ENCODE data around the gene CD69.

CD69 gene

GRCh38 chr12:9781360-9781759 is 20.7 kb upstream of the CD69 start:
- no peak for DNase-seq (ENCODE audit: low spot score)

GRCh38 chr12:9779209-9779608 is 18.5 kb upstream of the CD69 start:
- no peak for DNase-seq (ENCODE audit: low spot score)

GRCh38 chr12:9776781-9777180 is 16.1 kb upstream of the CD69 start:
- DNase-seq (ENCODE audit: low spot score): no peak

GRCh38 chr12:9773216-9773877 is 12.6 kb upstream of the CD69 start:
- no peak for DNase-seq (ENCODE audit: low spot score)

- DNase-seq (ENCODE audit: low spot score): no peak
Measured at GRCh38 chr12:9763025-9763424, 2.3 kb upstream of the CD69 start.

- DNase-seq (ENCODE audit: low spot score): no peak
Measured at GRCh38 chr12:9762369-9762768, 1.7 kb upstream of the CD69 start.

GRCh38 chr12:9761419-9761781 is 699 bp upstream of the CD69 start:
- DNase-seq (ENCODE audit: low spot score): no peak

- no peak for DNase-seq (ENCODE audit: low spot score)
Measured at GRCh38 chr12:9760120-9760519, 581 bp downstream of the CD69 start.

GRCh38 chr12:9759694-9760093 is 1.0 kb downstream of the CD69 start:
- DNase-seq (ENCODE audit: low spot score): no peak

- DNase-seq (ENCODE audit: low spot score): no peak
Measured at GRCh38 chr12:9758119-9758518, 2.6 kb downstream of the CD69 start.

- DNase-seq (ENCODE audit: low spot score): no peak
Measured at GRCh38 chr12:9757433-9758025, 3.2 kb downstream of the CD69 start.

- no peak for DNase-seq (ENCODE audit: low spot score)
Measured at GRCh38 chr12:9756706-9757105, 4.0 kb downstream of the CD69 start.

GRCh38 chr12:9756170-9756569 is 4.5 kb downstream of the CD69 start:
- DNase-seq (ENCODE audit: low spot score): no peak

- DNase-seq (ENCODE audit: low spot score): no peak
Measured at GRCh38 chr12:9755567-9755966, 5.1 kb downstream of the CD69 start.

- no peak for DNase-seq (ENCODE audit: low spot score)
Measured at GRCh38 chr12:9755035-9755434, 5.7 kb downstream of the CD69 start.

GRCh38 chr12:9754099-9754927 is 6.4 kb downstream of the CD69 start:
- no peak for DNase-seq (ENCODE audit: low spot score)

- DNase-seq (ENCODE audit: low spot score): no peak
Measured at GRCh38 chr12:9753498-9753897, 7.2 kb downstream of the CD69 start.

GRCh38 chr12:9753073-9753472 is 7.6 kb downstream of the CD69 start:
- DNase-seq (ENCODE audit: low spot score): no peak

GRCh38 chr12:9752145-9752933 is 8.4 kb downstream of the CD69 start:
- no peak for DNase-seq (ENCODE audit: low spot score)

GRCh38 chr12:9751204-9752144 is 9.2 kb downstream of the CD69 start:
- peak; percentile 47 for DNase-seq (ENCODE audit: low spot score)
